Measurements from ENCODE around the gene ELOVL6. TPM values are rescaled to one million over a fixed set of nuclear protein-coding genes. Genes with fewer than 3 reads are reported as not detected.

The ELOVL6 gene
- total RNA-seq, 3 donors from 2014 or later (not counting 1 experiment from before 2014, with no cell fraction given), result 25.0 to 35.2 (median 30.9) TPM

DNA sequence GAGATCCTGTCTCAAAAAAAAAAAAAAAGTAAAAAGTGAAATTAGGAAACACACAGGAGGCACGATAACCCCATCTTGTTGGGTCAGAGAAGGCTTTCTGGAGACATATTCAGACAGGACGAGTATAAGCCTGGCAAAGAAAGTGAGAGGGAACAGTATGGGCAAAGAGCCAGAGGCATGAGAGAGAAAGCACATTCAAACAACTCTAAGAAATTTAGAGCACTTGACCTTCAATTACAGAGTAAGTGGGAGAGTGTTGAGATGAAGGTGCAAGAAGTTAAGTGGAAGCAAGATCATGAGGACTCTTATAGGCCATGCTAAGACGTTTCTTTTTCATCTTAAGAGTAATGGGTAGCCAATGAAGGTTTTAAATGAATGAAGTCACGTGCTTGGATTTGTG, 70.4 kb downstream of the ELOVL6 start:
- Mint-ChIP-seq H3K9me3 (no peaks in the 10 kb centered on the region), H3K36me3 (no peaks in the 10 kb centered on the region), H3K4me3 (no peak overlapping the region), H3K27ac (no peak overlapping the region), H3K4me1 (peaks cover 32 to 41% of the 10 kb centered on the region in 2 donors), H3K27me3 (ENCODE audit: low read depth in 2 of 2) (no peaks in the 10 kb centered on the region)
- intact Hi-C loops (cut with micrococcal nuclease), result no loop called here
- H3K9me3 ChIP-seq (ENCODE audit: control insufficient read depth, insufficient read depth, low read length), result no peaks in the 10 kb centered on the region
- H3K27ac ChIP-seq (ENCODE audit: low read length), result no peak overlapping the region
- TF ChIP-seq, protein P1, sequence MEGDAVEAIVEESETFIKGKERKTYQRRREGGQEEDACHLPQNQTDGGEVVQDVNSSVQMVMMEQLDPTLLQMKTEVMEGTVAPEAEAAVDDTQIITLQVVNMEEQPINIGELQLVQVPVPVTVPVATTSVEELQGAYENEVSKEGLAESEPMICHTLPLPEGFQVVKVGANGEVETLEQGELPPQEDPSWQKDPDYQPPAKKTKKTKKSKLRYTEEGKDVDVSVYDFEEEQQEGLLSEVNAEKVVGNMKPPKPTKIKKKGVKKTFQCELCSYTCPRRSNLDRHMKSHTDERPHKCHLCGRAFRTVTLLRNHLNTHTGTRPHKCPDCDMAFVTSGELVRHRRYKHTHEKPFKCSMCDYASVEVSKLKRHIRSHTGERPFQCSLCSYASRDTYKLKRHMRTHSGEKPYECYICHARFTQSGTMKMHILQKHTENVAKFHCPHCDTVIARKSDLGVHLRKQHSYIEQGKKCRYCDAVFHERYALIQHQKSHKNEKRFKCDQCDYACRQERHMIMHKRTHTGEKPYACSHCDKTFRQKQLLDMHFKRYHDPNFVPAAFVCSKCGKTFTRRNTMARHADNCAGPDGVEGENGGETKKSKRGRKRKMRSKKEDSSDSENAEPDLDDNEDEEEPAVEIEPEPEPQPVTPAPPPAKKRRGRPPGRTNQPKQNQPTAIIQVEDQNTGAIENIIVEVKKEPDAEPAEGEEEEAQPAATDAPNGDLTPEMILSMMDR (IDR thresholded peaks at IDR 0.05), result no peak
- no peaks in the 10 kb centered on the region for H3K4me1 ChIP-seq (ENCODE audit: control insufficient read depth, insufficient read depth, low read length)
- no peaks in the 10 kb centered on the region for H3K27me3 ChIP-seq (ENCODE audit: control insufficient read depth, insufficient read depth, low read length)
- no peaks in the 10 kb centered on the region for H3K36me3 ChIP-seq (ENCODE audit: control insufficient read depth, insufficient read depth, low read length)
- WGBS (ENCODE audit: insufficient coverage), result 91% methylated on average over 4 of the region's 4 CpGs
- DNase-seq, result no peak
- H3K4me3 ChIP-seq (ENCODE audit: low read length), result no peak overlapping the region
- no peak for ATAC-seq

DNA sequence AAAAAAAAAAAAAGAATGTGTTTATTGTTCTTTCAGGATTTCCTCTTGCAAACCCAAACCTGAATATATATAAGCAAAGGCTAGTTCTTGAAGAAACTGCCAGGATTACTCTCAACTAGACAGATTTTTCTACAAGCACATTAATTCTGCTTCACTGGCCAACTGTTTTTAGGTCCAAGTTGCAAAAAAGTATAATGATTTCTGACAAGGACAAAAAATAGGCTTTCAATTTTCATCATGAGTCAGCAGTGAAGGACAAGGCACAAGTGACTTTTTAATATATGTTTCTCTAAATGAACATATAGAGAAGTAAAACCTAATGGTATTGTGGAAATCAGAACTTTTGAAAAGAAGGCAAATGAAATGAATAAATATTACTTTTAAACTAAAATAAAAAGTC, 73.7 kb downstream of the ELOVL6 start:
- Histone ChIP-seq H3K4me1 (ENCODE audit: control insufficient read depth, insufficient read depth, low read length) (no peaks in the 10 kb centered on the region), H3K27ac (ENCODE audit: low read length) (no peak overlapping the region), H3K27me3 (ENCODE audit: control insufficient read depth, insufficient read depth, low read length) (no peaks in the 10 kb centered on the region), H3K36me3 (ENCODE audit: control insufficient read depth, insufficient read depth, low read length) (no peaks in the 10 kb centered on the region), H3K4me3 (ENCODE audit: low read length) (no peak overlapping the region), H3K9me3 (ENCODE audit: control insufficient read depth, insufficient read depth, low read length) (no peaks in the 10 kb centered on the region)
- DNase-seq, result no peak
- no peak for ATAC-seq
- Mint-ChIP-seq H3K27me3 (ENCODE audit: low read depth in 2 of 2) (no peaks in the 10 kb centered on the region), H3K4me1 (peaks cover 28 to 33% of the 10 kb centered on the region in 2 donors), H3K27ac (no peak overlapping the region), H3K9me3 (no peaks in the 10 kb centered on the region), H3K36me3 (no peaks in the 10 kb centered on the region), H3K4me3 (no peak overlapping the region)
- intact Hi-C loops (cut with micrococcal nuclease), result no loop called here
- TF ChIP-seq, protein P1 (IDR thresholded peaks at IDR 0.05), result no peak

DNA sequence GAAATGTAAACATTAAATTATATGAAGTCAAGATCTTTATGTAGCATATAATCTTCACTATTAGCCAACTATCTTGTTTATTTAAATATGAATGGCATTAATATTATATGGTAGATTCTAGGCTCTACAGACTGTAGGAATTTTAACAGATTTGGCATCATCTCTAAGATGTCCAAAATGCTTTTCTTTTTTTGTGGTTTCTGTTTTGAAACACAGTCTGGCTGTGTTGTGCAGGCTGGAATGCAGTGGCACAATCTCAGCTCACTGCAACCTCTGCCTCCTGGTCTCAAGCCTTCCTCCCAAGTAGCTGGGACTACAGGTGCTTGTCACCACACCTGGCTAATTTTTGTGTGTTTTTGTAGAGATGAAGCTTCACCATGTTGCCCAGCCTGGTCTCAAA, 76.2 kb downstream of the ELOVL6 start:
- peaks cover 24 to 27% of the 10 kb centered on the region in 2 donors for H3K4me1 Mint-ChIP-seq
- Histone ChIP-seq H3K4me3 (ENCODE audit: low read length) (no peak overlapping the region), H3K27me3 (ENCODE audit: control insufficient read depth, insufficient read depth, low read length) (no peaks in the 10 kb centered on the region), H3K36me3 (ENCODE audit: control insufficient read depth, insufficient read depth, low read length) (no peaks in the 10 kb centered on the region), H3K4me1 (ENCODE audit: control insufficient read depth, insufficient read depth, low read length) (peaks cover 8% of the 10 kb centered on the region), H3K9me3 (ENCODE audit: control insufficient read depth, insufficient read depth, low read length) (no peaks in the 10 kb centered on the region), H3K27ac (ENCODE audit: low read length) (no peak overlapping the region)
- no peak overlapping the region for H3K4me3 Mint-ChIP-seq
- H3K27ac Mint-ChIP-seq, result no peak overlapping the region
- DNase-seq (no peak), ATAC-seq (no peak)
- H3K9me3 Mint-ChIP-seq, result no peaks in the 10 kb centered on the region
- TF ChIP-seq, protein P1 (IDR thresholded peaks at IDR 0.05), result no peak
- no peaks in the 10 kb centered on the region for H3K36me3 Mint-ChIP-seq
- intact Hi-C loops (cut with micrococcal nuclease), result no loop called here
- H3K27me3 Mint-ChIP-seq (ENCODE audit: low read depth in 2 of 2), result no peaks in the 10 kb centered on the region

DNA sequence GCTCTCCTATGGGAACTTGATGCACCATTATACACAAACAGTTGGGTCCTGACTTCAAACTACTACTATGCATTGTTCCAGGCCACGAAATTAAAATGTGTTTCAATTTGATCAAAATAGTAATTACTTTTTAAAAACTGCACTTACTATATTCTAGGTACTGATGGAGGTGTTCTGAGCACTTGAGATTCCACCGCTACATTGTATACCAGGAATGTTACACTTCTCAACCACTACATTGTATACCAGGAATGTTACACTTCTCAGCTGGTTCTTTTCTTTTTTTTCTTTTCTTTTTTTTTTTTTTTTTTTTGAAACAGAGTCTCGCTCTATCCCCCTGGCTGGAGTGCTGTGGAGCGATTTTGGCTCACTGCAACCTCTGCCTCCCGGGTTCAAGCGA, 77.9 kb downstream of the ELOVL6 start:
- Mint-ChIP-seq H3K4me1 (peaks cover 29 to 35% of the 10 kb centered on the region in 2 donors), H3K36me3 (no peaks in the 10 kb centered on the region), H3K27me3 (ENCODE audit: low read depth in 2 of 2) (no peaks in the 10 kb centered on the region), H3K27ac (no peak overlapping the region), H3K9me3 (no peaks in the 10 kb centered on the region), H3K4me3 (no peak overlapping the region)
- Histone ChIP-seq H3K27me3 (ENCODE audit: control insufficient read depth, insufficient read depth, low read length) (no peaks in the 10 kb centered on the region), H3K4me3 (ENCODE audit: low read length) (no peak overlapping the region), H3K9me3 (ENCODE audit: control insufficient read depth, insufficient read depth, low read length) (no peaks in the 10 kb centered on the region), H3K4me1 (ENCODE audit: control insufficient read depth, insufficient read depth, low read length) (peaks cover 8% of the 10 kb centered on the region), H3K27ac (ENCODE audit: low read length) (no peak overlapping the region), H3K36me3 (ENCODE audit: control insufficient read depth, insufficient read depth, low read length) (peaks cover 2% of the 10 kb centered on the region)
- DNase-seq, result no peak
- ATAC-seq, result no peak
- intact Hi-C loops (cut with micrococcal nuclease), result no loop called here
- WGBS (ENCODE audit: insufficient coverage), result 99% methylated on average over 5 of the region's 6 CpGs
- TF ChIP-seq, protein P1 (IDR thresholded peaks at IDR 0.05), result no peak
